HG03135 (cell line): ENCODE data around the gene NMRAL1.

Experiments
- ATAC-seq: cut with Tn5 transposase; IDR thresholded peaks from one replicate; pipeline ENCODE4 v1.9.1; 2021; ENCODE audit warnings: mild to moderate bottlenecking, moderate library complexity; ENCODE audit not compliant: unreplicated experiment

The NMRAL1 gene

GRCh38 chr16:4505356-4506147 is 31.1 kb upstream of the NMRAL1 start:
- ATAC-seq, result peak; percentile 88

GRCh38 chr16:4501071-4501478 is 26.6 kb upstream of the NMRAL1 start:
- no peak for ATAC-seq

GRCh38 chr16:4500272-4500671 is 25.8 kb upstream of the NMRAL1 start:
- ATAC-seq, result no peak

GRCh38 chr16:4499196-4499555 is 24.8 kb upstream of the NMRAL1 start:
- no peak for ATAC-seq

GRCh38 chr16:4498546-4499195 is 24.2 kb upstream of the NMRAL1 start:
- ATAC-seq, result no peak

GRCh38 chr16:4496305-4496704 is 21.9 kb upstream of the NMRAL1 start:
- ATAC-seq, result no peak

GRCh38 chr16:4495766-4496165 is 21.3 kb upstream of the NMRAL1 start:
- no peak for ATAC-seq

- no peak for ATAC-seq
Measured at GRCh38 chr16:4494746-4495490, 20.5 kb upstream of the NMRAL1 start.

GRCh38 chr16:4491898-4492297 is 17.5 kb upstream of the NMRAL1 start:
- no peak for ATAC-seq

GRCh38 chr16:4489030-4489429 is 14.6 kb upstream of the NMRAL1 start:
- ATAC-seq, result no peak

- no peak for ATAC-seq
Measured at GRCh38 chr16:4488499-4488967, 14.1 kb upstream of the NMRAL1 start.

GRCh38 chr16:4487955-4488498 is 13.6 kb upstream of the NMRAL1 start:
- ATAC-seq, result no peak

- no peak for ATAC-seq
Measured at GRCh38 chr16:4486126-4486893, 11.9 kb upstream of the NMRAL1 start.

GRCh38 chr16:4481963-4482362 is 7.5 kb upstream of the NMRAL1 start:
- ATAC-seq, result no peak

GRCh38 chr16:4481526-4481925 is 7.1 kb upstream of the NMRAL1 start:
- no peak for ATAC-seq

- no peak for ATAC-seq
Measured at GRCh38 chr16:4477966-4478365, 3.5 kb upstream of the NMRAL1 start.

GRCh38 chr16:4475880-4476788 is 1.7 kb upstream of the NMRAL1 start, which contains the start of gene HMOX2:
HMOX2 (plus strand) TSS chr16:4476398; CDS start chr16:4505525, 29,127 bp downstream.
- ATAC-seq, result peak; percentile 82

GRCh38 chr16:4472880-4473279 is 1.5 kb downstream of the NMRAL1 start:
- ATAC-seq, result no peak

GRCh38 chr16:4471869-4472268 is 2.6 kb downstream of the NMRAL1 start:
- ATAC-seq, result no peak

- ATAC-seq, result no peak
Measured at GRCh38 chr16:4468972-4469371, 5.5 kb downstream of the NMRAL1 start.
